GM23248 (cell line): ENCODE measurements around the gene GNB4. TPM values are rescaled to one million over a fixed set of nuclear protein-coding genes. Genes with fewer than 3 reads are reported as not detected.

Source experiments
- DNase-seq: peaks from one replicate; pipeline ENCODE4 v3.0.0-alpha.2; 2015
- H2AFZ ChIP-seq: fragments of 200-600 bp; sonication (generic); 2 replicates; pipeline ENCODE4 v1.6.1; 2016; ENCODE audit warnings: antibody characterized with exemption
- H3F3A ChIP-seq: fragments of 200-600 bp; sonication (generic); 2 replicates; pipeline ENCODE4 v1.6.1; 2016; ENCODE audit warnings: mild to moderate bottlenecking, antibody characterized with exemption, mixed run types; ENCODE audit not compliant: insufficient read depth
- H3K27ac ChIP-seq: fragments of 200-600 bp; sonication (generic); 2 replicates; pipeline ENCODE4 v1.5.1; 2016; ENCODE audit warnings: mild to moderate bottlenecking
- H3K27me3 ChIP-seq: fragments of 200-600 bp; sonication (generic); replicated peaks from 2 replicates; pipeline ENCODE4 v1.6.1; 2016; ENCODE audit warnings: mild to moderate bottlenecking; ENCODE audit not compliant: insufficient read depth
- H3K36me3 ChIP-seq: fragments of 200-600 bp; sonication (generic); 2 replicates; pipeline ENCODE4 v1.6.1; 2016; ENCODE audit warnings: low read depth, mild to moderate bottlenecking
- H3K4me1 ChIP-seq: fragments of 200-600 bp; sonication (generic); 2 replicates; pipeline ENCODE4 v1.6.1; 2016; ENCODE audit warnings: mild to moderate bottlenecking; ENCODE audit not compliant: insufficient read depth
- H3K4me2 ChIP-seq: fragments of 200-600 bp; sonication (generic); one replicate; pipeline ENCODE4 v1.6.1; 2016; ENCODE audit warnings: mild to moderate bottlenecking; ENCODE audit not compliant: unreplicated experiment
- H3K4me3 ChIP-seq: fragments of 200-600 bp; sonication (generic); 2 replicates; pipeline ENCODE4 v1.5.1; 2016; ENCODE audit warnings: mild to moderate bottlenecking
- H3K79me2 ChIP-seq: fragments of 200-600 bp; sonication (generic); 2 replicates; pipeline ENCODE4 v1.6.1; 2016; ENCODE audit warnings: mild to moderate bottlenecking; ENCODE audit not compliant: insufficient read depth
- H3K9ac ChIP-seq: fragments of 200-600 bp; sonication (generic); 2 replicates; pipeline ENCODE4 v1.6.1; 2016; ENCODE audit warnings: mild to moderate bottlenecking
- H3K9me2 ChIP-seq: fragments of 200-600 bp; sonication (generic); 2 replicates; pipeline ENCODE4 v1.6.1; 2016; ENCODE audit warnings: mixed run types, mild to moderate bottlenecking, moderate library complexity; ENCODE audit not compliant: insufficient read depth
- H3K9me3 ChIP-seq: fragments of 200-600 bp; sonication (generic); one replicate; pipeline ENCODE4 v1.6.1; 2017; ENCODE audit warnings: low read depth
- H4K20me1 ChIP-seq: fragments of 200-600 bp; sonication (generic); 2 replicates; pipeline ENCODE4 v1.6.0; 2016; ENCODE audit not compliant: insufficient read depth
- EZH2 ChIP-seq: fragments of 200-600 bp; sonication (generic); IDR thresholded peaks from 2 replicates; pipeline ENCODE4 v1.6.1; 2018; ENCODE audit warnings: antibody characterized with exemption, mild to moderate bottlenecking; ENCODE audit not compliant: insufficient read depth, poor library complexity, severe bottlenecking
- EZH2phosphoT487 ChIP-seq: fragments of 200-600 bp; sonication (generic); IDR thresholded peaks from 2 replicates; pipeline ENCODE4 v1.6.1; 2018; ENCODE audit warnings: antibody characterized with exemption, moderate library complexity, mild to moderate bottlenecking, low read depth; ENCODE audit not compliant: insufficient read depth
- WGBS, 2 experiments: methylation state at CpG; one replicate each; pipeline ENCODE4 v1.1.6; 2015 to 2017; ENCODE audit warnings: low lambda C conversion rate in 2 of 2, low coverage in 1 of 2; ENCODE audit errors: missing lambda C conversion rate in 2 of 2; 5-methylcytosine and 5-hydroxymethylcytosine counted together
- in situ Hi-C: fragments of 300-500 bp; cut with MboI; formaldehyde crosslinking; loops from 2 replicates; pipeline ENCODE4 v1.15.0; 2020
- polyA plus RNA-seq: library from polyadenylated mRNA; unstranded; fragments of >200 nt; fragmentation: Nextera tagmentation; extraction: Ambion mirVana; gene quantifications from 2 replicates; pipeline ENCODE4 v1.2.1, GENCODE V29; 2016
- total RNA-seq: library from RNA; depleted of rRNA; stranded (reverse); fragments of >200 nt; shearing (Covaris generic); gene quantifications from 2 replicates; pipeline ENCODE4 v1.2.3, GENCODE V29; 2014; rRNA removed

Gene GNB4
- 84.7 and 88.1 TPM in 2 replicates for total RNA-seq
- polyA plus RNA-seq = 42.3 and 47.3 TPM in 2 replicates

- Histone ChIP-seq H3K9me3 (no peaks in the 10 kb centered on the region), H3K9me2 (no peaks in the 10 kb centered on the region), H3F3A (peaks cover 40% of the 10 kb centered on the region), H3K4me2 (peak within 1 kb of the TSS; percentile 100), H3K4me1 (peaks cover 28% of the 10 kb centered on the region), H3K36me3 (no peaks in the 10 kb centered on the region), H3K27me3 (no peaks in the 10 kb centered on the region), H3K27ac (peak within 1 kb of the TSS; percentile 95), H3K9ac (peak within 1 kb of the TSS; percentile 96), H4K20me1 (no peaks in the 10 kb centered on the region; the same call in 1 of the 2 replicates), H3K79me2 (peaks cover 43% of the 10 kb centered on the region), H2AFZ (peak within 1 kb of the TSS; percentile 88), H3K4me3 (peak within 1 kb of the TSS; percentile 95)
- WGBS, 2 experiments = 1% methylated on average over 57 to 83 of the region's 90 CpGs
- DNase-seq = peak; percentile 95
- TF ChIP-seq EZH2 (no peak), EZH2phosphoT487 (no peak)
- in situ Hi-C loops = no loop called here
Measured at GRCh38 chr3:179451265-179452175, at the start of gene GNB4. TSS of gene GNB4 (minus strand) at chr3:179451470. CDS start at chr3:179426200, 25,270 bp downstream.

GRCh38 chr3:179495483-179495882 lies 44.2 kb upstream of the GNB4 start:
- Histone ChIP-seq H3K9me3 (peaks cover 9% of the 10 kb centered on the region), H3K27ac (no peak overlapping the region), H3K9ac (no peak overlapping the region), H3K4me2 (no peak overlapping the region), H3K4me3 (no peak overlapping the region), H3K79me2 (no peaks in the 10 kb centered on the region), H2AFZ (no peak overlapping the region), H3K27me3 (no peaks in the 10 kb centered on the region), H3K9me2 (no peaks in the 10 kb centered on the region), H3K36me3 (no peaks in the 10 kb centered on the region), H3K4me1 (no peaks in the 10 kb centered on the region), H4K20me1 (no peaks in the 10 kb centered on the region), H3F3A (no peaks in the 10 kb centered on the region)
- DNase-seq = no peak
- TF ChIP-seq EZH2 (no peak), EZH2phosphoT487 (no peak)
- in situ Hi-C loops = no loop called here

- no peak for TF ChIP-seq EZH2phosphoT487
- TF ChIP-seq EZH2 = no peak
- no peak overlapping the region for H3K9ac ChIP-seq
- in situ Hi-C loops = no loop called here
Measured at GRCh38 chr3:179493260-179493659, 42.0 kb upstream of the GNB4 start.

GRCh38 chr3:179488213-179488612 lies 36.9 kb upstream of the GNB4 start:
- no peaks in the 10 kb centered on the region for H3F3A ChIP-seq
- H3K27me3 ChIP-seq = no peaks in the 10 kb centered on the region
- no peaks in the 10 kb centered on the region for H3K79me2 ChIP-seq
- no peak overlapping the region for H3K4me2 ChIP-seq
- no peak for DNase-seq
- H3K4me3 ChIP-seq = no peak overlapping the region
- H4K20me1 ChIP-seq = no peaks in the 10 kb centered on the region
- H3K4me1 ChIP-seq = no peaks in the 10 kb centered on the region
- TF ChIP-seq EZH2phosphoT487 = no peak
- TF ChIP-seq EZH2 = no peak
- in situ Hi-C loops = no loop called here
- no peak overlapping the region for H3K27ac ChIP-seq
- no peak overlapping the region for H2AFZ ChIP-seq
- peaks cover 3% of the 10 kb centered on the region for H3K9me3 ChIP-seq
- no peaks in the 10 kb centered on the region for H3K36me3 ChIP-seq
- H3K9me2 ChIP-seq = no peaks in the 10 kb centered on the region
- H3K9ac ChIP-seq = no peak overlapping the region

More at GRCh38 chr3:179493260-179493659, 42.0 kb upstream of the GNB4 start:
- Histone ChIP-seq H3K36me3 (no peaks in the 10 kb centered on the region), H2AFZ (no peak overlapping the region), H3K9me2 (no peaks in the 10 kb centered on the region), H3K27me3 (no peaks in the 10 kb centered on the region), H3K79me2 (no peaks in the 10 kb centered on the region), H4K20me1 (no peaks in the 10 kb centered on the region), H3K9me3 (peaks cover 9% of the 10 kb centered on the region), H3K27ac (no peak overlapping the region), H3F3A (no peaks in the 10 kb centered on the region), H3K4me1 (no peaks in the 10 kb centered on the region), H3K4me3 (no peak overlapping the region), H3K4me2 (no peak overlapping the region)
- no peak for DNase-seq
